GM21390 (cell line): Measurements from ENCODE around the gene KRTAP5-9.
"Not testable (repeated sequence)": the region's sequence is repeated elsewhere in the genome, so short reads cannot be mapped to it uniquely, and the experiment has no call there.

Experiments used
- ATAC-seq: cut with Tn5 transposase; IDR thresholded peaks from one replicate; pipeline ENCODE4 v1.9.1; 2021; ENCODE audit not compliant: unreplicated experiment

KRTAP5-9 gene

DNA sequence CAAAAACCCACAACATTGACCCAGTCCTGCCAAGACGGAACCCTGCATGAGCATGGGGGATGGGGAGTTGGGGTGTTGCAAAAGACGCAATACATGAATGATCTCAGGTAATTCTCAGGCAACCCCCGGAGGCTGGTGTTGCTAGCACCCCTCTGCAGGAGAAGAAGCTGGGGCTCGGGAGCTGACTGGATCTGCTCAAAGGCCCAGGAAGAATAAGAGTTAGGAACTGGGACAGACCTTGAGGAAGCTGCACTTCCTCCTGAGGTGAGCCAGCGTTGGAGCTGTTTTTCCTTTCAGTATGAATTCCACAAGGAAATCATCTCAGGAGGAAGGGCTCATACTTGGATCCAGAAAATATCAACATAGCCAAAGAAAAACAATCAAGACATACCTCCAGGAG is at the start of gene KRTAP5-9:
KRTAP5-9 (plus strand) TSS at position 301 of the 400 bp plus-strand sequence. CDS start 238 bp downstream, outside the sequence.
- ATAC-seq: no peak

GRCh38 chr11:71499125-71499524 is 49.1 kb upstream of the KRTAP5-9 start:
- no peak for ATAC-seq

DNA sequence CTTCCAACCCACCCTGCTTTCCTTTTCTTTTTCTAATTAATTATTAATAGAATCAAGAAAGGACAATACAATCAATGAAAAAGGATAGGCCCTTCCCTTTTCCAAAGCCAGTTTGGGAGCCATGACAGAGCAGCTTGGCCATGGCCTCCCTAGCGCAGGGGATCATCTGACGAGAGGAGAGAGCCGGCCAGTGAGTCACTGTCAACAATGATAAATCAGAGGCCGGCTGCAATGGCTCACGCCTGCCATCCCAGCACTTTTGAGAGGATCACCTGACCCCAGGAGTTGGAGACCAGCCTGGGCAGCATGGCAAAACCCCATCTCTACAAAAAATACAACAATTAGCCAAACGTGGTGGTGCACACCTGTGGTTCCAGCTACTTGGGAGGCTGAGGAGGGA is 48.7 kb upstream of the KRTAP5-9 start:
- ATAC-seq: no peak

- ATAC-seq: no peak
Measured at GRCh38 chr11:71500601-71501021, 47.6 kb upstream of the KRTAP5-9 start.

GRCh38 chr11:71501071-71501985 is 46.9 kb upstream of the KRTAP5-9 start:
- ATAC-seq: no peak

DNA sequence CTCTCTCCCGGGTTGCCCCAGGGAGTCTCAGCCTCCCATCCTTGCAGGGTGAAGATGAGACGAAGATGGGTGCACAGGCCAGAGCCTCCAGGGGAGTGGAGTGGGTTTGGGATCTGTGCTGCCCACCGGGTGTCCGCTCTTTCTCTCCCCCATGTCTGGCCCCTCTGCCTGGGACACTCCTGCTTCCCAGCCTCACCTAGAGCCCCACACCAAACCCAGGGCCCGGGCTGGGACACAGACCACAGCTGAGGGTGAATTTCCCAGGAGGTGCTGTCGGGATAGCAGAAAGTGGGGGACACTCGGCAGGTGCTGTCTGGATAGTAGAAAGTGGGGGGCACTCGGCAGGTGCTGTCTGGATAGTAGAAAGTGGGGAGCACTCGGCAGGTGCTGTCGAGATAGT is 46.2 kb upstream of the KRTAP5-9 start:
- ATAC-seq: no peak

DNA sequence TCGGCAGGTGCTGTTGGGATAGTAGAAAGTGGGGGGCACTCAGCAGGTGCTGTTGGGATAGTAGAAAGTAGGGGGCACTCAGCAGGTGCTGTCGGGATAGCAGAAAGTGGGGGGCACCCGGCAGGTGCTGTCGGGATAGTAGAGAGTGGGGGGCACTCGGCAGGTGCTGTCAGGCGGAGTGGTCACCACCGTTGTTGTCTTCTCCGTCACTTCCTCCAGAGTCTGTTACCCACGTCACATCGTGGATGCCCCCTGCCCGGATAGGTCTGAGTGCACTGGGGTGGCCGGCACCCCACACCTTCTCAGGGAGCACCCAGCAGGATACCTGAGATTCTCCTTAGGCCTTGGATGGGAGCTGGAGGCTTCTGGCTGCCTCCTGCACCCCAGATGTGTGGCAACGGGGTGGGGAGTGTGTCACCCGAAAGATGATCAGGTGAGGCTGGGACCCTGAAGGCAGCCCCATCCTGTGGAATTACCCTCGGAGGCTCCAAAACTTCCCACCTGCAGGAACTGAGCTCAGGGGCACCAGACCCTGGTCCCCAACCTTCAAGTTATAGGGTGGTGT is 45.3 kb upstream of the KRTAP5-9 start:
- ATAC-seq: no peak

DNA sequence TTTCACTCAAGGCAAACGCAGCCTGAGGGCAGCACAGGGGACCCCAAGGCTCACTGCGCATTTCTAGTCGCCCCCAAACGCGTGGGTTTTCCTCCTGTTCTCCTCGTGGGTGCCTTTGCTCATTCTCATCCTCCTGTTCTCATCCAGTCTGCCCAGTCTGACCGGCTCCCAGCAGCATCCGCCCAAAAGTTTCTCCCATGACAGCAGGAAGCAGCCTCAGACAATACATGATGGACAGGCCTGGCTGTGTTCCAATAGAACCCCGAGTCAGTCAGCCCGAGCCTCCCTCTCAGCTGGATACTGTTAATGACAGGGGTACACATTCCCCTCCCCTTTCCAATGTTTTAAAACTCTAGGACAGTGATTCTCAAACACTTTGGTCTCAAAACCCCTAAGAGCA is 43.7 kb upstream of the KRTAP5-9 start:
- ATAC-seq: no peak

DNA sequence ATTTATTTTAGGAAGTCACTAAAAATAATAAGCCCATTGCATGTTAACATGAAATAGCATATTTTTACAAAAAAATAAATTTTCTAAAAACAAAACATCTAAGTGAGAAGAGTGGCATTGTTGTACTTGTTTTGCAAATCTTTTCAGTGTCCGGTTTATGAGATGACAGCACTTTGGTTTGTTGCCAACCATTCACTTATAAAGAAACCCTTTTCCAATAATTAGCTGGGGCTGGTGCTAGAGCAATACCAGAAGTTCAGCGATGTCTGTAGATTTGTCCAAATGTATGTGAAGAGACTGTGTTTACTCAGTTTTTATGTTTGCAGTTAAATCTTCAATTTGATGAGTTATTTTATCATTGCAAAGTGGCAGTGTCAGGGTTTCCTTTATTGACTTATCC is 43.2 kb upstream of the KRTAP5-9 start:
- ATAC-seq: no peak

DNA sequence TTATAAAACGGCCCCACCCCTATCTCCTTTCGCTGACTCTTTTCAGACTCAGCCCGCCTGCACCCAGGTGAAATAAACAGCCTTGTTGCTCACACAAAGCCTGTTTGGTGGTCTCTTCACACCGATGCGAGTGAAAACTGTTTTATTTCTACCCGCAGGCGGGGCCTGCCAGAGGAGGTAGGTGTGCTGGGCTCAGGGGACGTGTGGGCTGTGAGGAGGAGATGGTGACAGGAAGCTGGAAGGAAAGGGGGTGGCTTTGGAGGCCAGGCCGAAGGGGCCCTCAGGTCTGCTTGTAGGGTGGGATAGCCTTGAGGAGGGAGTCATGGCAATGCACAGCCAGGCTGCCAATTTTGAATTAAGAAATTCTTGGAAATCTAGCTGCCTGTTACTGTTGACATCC is 42.4 kb upstream of the KRTAP5-9 start:
- no peak for ATAC-seq

DNA sequence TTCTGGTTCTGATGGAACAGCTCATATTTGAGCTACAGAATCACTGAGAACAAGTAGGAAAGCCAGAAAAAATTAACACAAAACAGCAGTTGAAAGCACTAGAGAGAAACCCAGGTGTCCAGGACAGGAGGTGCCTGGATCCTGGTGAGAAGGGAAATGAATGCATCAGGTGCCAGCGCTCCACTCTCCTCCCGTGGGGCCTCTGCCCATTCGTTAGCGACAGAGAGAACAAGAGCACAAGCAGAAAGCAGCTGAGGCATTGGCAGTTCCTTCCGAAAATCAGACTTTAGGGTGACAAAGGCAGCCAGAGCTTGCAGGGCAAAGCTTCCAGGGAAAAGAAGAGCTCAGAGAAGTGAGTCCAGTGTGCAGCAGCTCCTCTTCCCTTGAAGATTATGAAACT is 41.1 kb upstream of the KRTAP5-9 start:
- ATAC-seq: no peak

GRCh38 chr11:71518506-71519471 is 29.4 kb upstream of the KRTAP5-9 start:
- ATAC-seq: no peak

DNA sequence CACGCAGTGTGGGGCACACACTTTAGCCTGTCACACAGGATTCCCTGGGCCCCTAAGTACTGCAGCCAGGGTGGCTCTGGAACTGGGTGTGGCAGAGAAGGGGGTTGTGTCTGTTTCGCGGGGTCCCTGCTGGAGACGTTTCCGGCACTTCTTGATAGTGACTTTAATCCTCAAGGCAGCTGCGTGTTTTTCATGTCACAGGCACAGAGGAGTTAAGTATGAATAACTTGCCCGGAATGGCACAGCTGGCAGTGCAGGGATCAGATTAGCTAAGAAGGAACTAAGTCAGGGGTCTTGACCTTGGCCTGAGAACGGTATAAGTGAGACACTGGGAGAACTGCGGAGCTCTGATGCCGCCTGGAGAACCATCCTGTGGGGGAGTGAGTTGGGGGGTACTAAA is 28.7 kb upstream of the KRTAP5-9 start:
- no peak for ATAC-seq

DNA sequence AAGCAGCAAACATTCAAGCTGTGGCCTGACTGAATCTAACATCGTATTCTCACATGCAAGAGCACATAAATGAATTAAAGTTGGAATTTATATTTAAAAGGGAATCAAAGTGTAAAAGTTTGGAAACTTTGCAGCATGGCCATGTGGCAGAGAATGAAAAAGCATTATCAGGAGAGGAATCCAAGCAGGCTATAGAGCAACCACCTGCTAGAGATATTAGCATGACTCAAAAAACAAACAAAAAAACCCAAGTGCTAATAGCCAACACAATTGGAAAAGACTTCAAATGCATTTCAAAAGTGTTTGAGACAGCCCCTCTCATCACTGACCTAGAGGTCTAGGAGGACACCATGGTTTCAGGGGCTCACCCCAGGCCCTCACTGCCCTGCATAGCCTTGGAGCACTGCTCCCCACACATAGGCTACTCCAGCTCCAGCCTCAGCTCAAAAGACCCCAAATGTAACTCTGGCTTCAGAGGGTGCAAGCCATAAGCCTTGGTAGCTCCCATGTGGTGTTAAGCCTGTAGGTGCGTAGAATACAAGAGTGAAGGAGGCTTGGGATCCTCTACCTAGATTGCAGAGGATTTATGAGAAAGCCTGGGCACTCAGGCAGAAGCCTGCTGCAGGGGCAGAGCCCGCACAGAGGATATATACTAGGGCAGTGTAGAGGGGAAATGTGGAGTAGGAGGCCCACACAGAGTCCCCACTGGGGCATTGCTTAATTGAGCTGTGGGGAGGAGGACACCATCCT is 22.9 kb upstream of the KRTAP5-9 start:
- ATAC-seq: no peak

GRCh38 chr11:71525938-71526495 is 22.2 kb upstream of the KRTAP5-9 start:
- no peak for ATAC-seq

DNA sequence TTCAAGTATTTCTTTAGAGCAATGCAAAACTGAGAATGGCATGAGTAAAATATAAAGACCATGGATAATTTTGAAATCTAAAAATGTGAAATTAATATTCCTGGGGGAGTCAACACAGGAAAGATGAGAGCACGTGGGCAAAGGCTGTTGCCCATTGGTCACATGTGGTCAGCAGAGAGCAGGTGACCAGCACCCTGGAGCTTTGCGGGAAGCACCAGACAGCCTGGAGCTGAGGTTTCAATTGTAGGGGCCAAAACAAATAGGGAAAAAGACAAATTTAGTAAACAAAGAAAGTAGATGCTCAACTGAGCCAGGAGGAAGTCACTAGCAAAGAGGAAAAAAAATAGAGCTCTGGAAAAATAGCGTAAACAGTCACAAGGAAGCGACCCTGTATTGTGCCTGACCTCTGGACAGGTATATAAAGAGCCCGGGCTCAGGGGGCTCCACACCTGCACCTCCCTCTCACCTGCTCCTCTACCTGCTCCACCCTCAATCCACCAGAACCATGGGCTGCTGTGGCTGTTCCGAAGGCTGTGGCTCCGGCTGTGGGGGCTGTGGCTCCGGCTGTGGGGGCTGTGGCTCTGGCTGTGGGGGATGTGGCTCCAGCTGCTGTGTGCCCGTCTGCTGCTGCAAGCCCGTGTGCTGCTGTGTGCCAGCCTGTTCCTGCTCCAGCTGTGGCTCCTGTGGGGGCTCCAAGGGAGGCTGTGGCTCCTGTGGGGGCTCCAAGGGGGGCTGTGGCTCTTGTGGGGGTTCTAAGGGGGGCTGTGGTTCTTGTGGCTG is 21.2 kb upstream of the KRTAP5-9 start, which contains the start of gene KRTAP5-7:
KRTAP5-7 (plus strand) TSS at position 472 of the 780 bp plus-strand sequence; CDS start at position 506, 34 bp downstream.
- ATAC-seq: not testable (repeated sequence)

DNA sequence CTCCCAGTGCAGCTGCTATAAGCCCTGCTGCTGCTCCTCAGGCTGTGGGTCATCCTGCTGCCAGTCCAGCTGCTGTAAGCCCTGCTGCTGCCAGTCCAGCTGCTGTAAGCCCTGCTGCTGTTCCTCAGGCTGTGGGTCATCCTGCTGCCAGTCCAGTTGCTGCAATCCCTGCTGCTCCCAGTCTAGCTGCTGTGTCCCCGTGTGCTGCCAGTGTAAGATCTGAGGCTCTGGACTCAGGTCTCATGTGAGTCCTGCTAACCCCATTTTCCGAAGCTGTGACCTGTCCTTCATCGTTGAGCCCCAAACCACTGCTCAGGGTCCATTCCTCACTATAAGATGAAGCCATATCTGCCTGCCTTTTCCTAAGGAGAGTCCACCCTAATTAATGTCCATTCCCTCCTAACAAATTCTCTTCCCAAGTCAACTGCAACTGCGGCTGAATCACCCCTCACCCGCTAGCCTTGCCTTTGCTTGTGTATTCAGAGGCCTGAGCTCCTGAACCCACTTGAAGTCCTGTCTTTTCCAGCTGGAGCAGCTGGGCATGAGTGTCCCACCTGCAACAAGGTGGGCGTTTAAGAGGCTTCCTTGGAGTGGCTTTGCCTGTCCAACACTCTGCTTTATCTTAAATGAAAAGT is 20.5 kb upstream of the KRTAP5-9 start:
- ATAC-seq: no peak

DNA sequence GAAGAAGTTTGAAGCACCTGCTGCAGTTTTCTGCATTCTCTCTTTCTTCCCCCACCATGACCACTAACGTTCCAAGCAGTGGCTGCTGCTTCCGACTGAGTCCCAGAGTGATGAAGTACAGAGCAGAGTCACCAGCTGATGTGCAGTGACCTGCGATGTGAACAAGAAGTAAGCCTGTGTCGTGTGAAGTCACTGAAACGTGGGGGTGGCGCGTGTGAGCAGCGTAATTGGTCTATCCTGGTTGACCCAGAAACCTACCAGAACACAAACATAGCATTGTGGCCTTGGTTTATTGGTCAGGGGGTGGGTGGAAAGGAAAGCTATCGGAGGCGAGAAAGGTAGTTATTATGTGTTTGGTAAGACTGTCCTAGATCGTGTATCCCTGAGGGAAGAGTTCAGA is 17.6 kb upstream of the KRTAP5-9 start:
- no peak for ATAC-seq
